ENCODE results near the gene ARID3A. TPM values are rescaled to one million over a fixed set of nuclear protein-coding genes. Genes with fewer than 3 reads are reported as not detected.

Gene ARID3A
- total and polyA plus RNA-seq, 12 donors, result 1.6 to 10.2 (median 7.4) TPM

- no peak for DNase-seq
- no peaks in the 10 kb centered on the region for H3K9me3 ChIP-seq (replicated peaks in 1 of 3)
- no peak for TF ChIP-seq POLR2A (IDR thresholded peaks at IDR 0.05)
- TF ChIP-seq CTCF (IDR thresholded peaks at IDR 0.05), result no peak
- no peaks in the 10 kb centered on the region for H3K27me3 ChIP-seq
- WGBS, 4 donors, result 85 to 97% (median 95%) methylated on average over 5 to 6 of the region's 6 CpGs
- H3K27ac ChIP-seq, result no peak overlapping the region
- H3K4me3 ChIP-seq, result no peak overlapping the region
- H3K36me3 ChIP-seq (replicated peaks in 1 of 2), result no peaks in the 10 kb centered on the region
- peaks cover 17 to 20% of the 10 kb centered on the region in 2 donors for H3K4me1 ChIP-seq (replicated peaks in 1 of 2)
- intact Hi-C loops (cut with DNase I), result no loop called here
Measured at GRCh38 chr19:929891-930258, 4.0 kb downstream of the ARID3A start.

DNA sequence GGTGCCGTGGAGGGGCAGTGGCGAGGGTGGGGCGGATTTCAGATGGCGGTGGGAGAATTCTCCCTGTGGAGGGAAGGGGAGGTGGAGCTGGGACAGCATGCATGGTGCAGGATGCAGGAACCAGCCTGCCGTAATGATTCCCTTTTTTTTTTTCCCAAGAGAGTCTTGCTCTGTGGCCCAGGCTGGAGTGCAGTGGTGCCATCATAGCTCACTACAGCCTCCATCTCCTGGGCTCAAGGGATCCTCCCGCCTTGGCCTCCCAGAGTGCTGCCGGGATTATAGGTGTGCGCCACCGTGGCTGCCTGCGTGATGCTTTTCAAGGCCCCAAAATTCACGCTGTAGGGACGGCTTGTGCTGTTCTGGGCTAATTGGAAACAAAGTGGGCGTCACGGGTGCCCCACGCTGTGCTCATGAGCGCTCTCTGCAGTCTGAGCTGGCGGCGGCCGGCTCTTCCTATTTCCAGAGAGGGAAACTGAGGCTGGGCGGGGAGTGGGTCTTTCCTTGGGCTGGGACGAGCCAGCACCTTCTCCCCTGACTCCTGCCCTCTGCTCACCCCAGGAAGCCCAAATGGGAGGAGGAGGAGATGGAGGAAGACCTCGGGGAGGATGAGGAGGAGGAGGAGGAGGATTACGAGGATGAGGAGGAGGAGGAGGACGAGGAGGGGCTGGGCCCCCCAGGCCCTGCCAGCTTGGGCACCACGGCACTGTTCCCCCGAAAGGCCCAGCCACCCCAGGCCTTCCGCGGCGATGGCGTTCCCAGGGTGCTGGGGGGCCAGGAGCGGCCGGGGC is 6.2 kb downstream of the ARID3A start:
- no peaks in the 10 kb centered on the region for H3K9me3 ChIP-seq (replicated peaks in 1 of 3)
- H3K4me1 ChIP-seq (replicated peaks in 1 of 2), result peaks cover 21 to 25% of the 10 kb centered on the region in 2 donors
- DNase-seq, result peak in 1 of 7 donors; percentile 20
- 87 to 93% (median 88%) methylated on average over 29 to 32 of the region's 32 CpGs for WGBS, 4 donors
- no peak overlapping the region for H3K4me3 ChIP-seq
- H3K27me3 ChIP-seq, result no peaks in the 10 kb centered on the region
- peak overlapping the region in 3 of 5 donors; percentile 38 to 79 (median 54) for H3K27ac ChIP-seq
- intact Hi-C loops (cut with DNase I), result no loop called here
- no peak for TF ChIP-seq POLR2A (IDR thresholded peaks at IDR 0.05)
- TF ChIP-seq CTCF (IDR thresholded peaks at IDR 0.05), result no peak
- no peaks in the 10 kb centered on the region for H3K36me3 ChIP-seq (replicated peaks in 1 of 2)

GRCh38 chr19:932648-933552 is 7.1 kb downstream of the ARID3A start:
- intact Hi-C loops (cut with DNase I), result no loop called here
- Histone ChIP-seq H3K4me3 (no peak overlapping the region), H3K27ac (peak overlapping the region in 3 of 5 donors; percentile 38 to 79 (median 54)), H3K27me3 (no peaks in the 10 kb centered on the region), H3K36me3 (replicated peaks in 1 of 2) (no peaks in the 10 kb centered on the region), H3K4me1 (replicated peaks in 1 of 2) (peaks cover 14 to 25% of the 10 kb centered on the region in 2 donors), H3K9me3 (replicated peaks in 1 of 3) (no peaks in the 10 kb centered on the region)
- DNase-seq, result peak in 6 of 7 donors; percentile 33 to 80 (median 59)
- 57 to 67% (median 62%) methylated on average over 27 to 54 of the region's 54 CpGs for WGBS, 4 donors
- no peak for TF ChIP-seq CTCF (IDR thresholded peaks at IDR 0.05)
- TF ChIP-seq POLR2A (IDR thresholded peaks at IDR 0.05), result no peak

- H3K9me3 ChIP-seq (replicated peaks in 1 of 3), result no peaks in the 10 kb centered on the region
- no peaks in the 10 kb centered on the region for H3K36me3 ChIP-seq (replicated peaks in 1 of 2)
- DNase-seq, result no peak
- intact Hi-C loops (cut with DNase I), result no loop called here
- peaks cover 14 to 25% of the 10 kb centered on the region in 2 donors for H3K4me1 ChIP-seq (replicated peaks in 1 of 2)
- no peak overlapping the region for H3K4me3 ChIP-seq
- H3K27me3 ChIP-seq, result no peaks in the 10 kb centered on the region
- 54 to 75% (median 70%) methylated on average over 7 to 14 of the region's 14 CpGs for WGBS, 4 donors
- H3K27ac ChIP-seq, result peak overlapping the region in 2 of 5 donors; percentile 54 to 79
- no peak for TF ChIP-seq CTCF (IDR thresholded peaks at IDR 0.05)
- no peak for TF ChIP-seq POLR2A (IDR thresholded peaks at IDR 0.05)
Measured at GRCh38 chr19:933553-933882, 7.7 kb downstream of the ARID3A start.
